ENCODE measurements around the gene SOCS1.

GRCh38 chr16:11240636-11241473, 15.1 kb downstream of the SOCS1 start:
- TF ChIP-seq MAX (IDR thresholded peaks at IDR 0.05) = no peak
- TF ChIP-seq JUNB (IDR thresholded peaks at IDR 0.05) = no peak
- no peak for TF ChIP-seq CTCF (IDR thresholded peaks at IDR 0.05)
- no peak for TF ChIP-seq ZC3H11A (IDR thresholded peaks at IDR 0.05)
- no peak for TF ChIP-seq ZNF302 (CRISPR knock-in tag; IDR thresholded peaks at IDR 0.05)
- no peak for TF ChIP-seq SMC3 (IDR thresholded peaks at IDR 0.05)
- no peak for TF ChIP-seq POLR2A (IDR thresholded peaks at IDR 0.05; ENCODE audit: low read length)
- TF ChIP-seq HDAC2 (IDR thresholded peaks at IDR 0.05) = no peak
- no peak for TF ChIP-seq RFX5 (IDR thresholded peaks at IDR 0.05)
- no peak for TF ChIP-seq RNF2 (IDR thresholded peaks at IDR 0.05; ENCODE audit: borderline replicate concordance, low read depth)
- no peak for TF ChIP-seq RAD21 (conservative IDR thresholded peaks at IDR 0.05 in 1 of 2, IDR thresholded peaks at IDR 0.05 in 1 of 2)
